ENCODE measurements around the gene COBLL1. TPM values are rescaled to one million over a fixed set of nuclear protein-coding genes. Genes with fewer than 3 reads are reported as not detected.

COBLL1 gene
- total RNA-seq, 2 donors from 2014 or later = 20.7 to 23.9 TPM

DNA sequence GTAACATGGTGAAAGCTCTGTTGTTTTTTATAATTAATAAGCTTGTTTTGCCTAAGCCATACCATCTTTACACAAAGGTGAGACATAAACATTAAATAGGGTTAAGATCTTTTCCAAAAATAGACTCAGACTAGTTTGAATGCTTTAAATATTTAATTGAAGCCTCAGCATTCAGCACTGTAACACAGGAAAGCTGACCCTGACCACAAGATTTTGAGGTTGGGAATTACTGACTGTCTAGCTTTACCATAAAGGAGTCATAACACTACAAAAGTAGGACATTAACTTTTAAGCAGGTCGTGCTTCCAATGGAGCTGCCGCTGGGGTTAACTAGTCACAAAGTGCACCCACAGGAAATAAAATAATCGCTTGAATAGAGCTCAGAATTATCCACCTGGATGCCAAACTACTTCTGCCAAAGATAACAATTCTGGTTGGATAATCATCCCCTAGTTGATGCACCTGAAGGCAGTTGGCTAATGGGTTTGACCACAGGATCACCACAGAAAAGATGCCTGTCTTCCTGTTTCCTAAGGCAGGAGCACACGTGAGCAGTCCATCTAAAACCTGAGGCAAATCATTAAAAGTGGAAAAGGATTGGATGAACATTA, 106.2 kb downstream of the COBLL1 start:
- intact Hi-C loops (cut with DNase I) = loop anchor here (5.0 kb wide), 1 partner anchor 107 kb away; the partner anchor contains the start of gene COBLL1
- Histone ChIP-seq H3K9me3 (no peaks in the 10 kb centered on the region), H3K27ac (no peak overlapping the region), H3K9ac (ENCODE audit: low read depth in 2 of 2, low read length in 2 of 2) (no peak overlapping the region), H3K4me3 (no peak overlapping the region), H3K4me1 (peaks cover 5% of the 10 kb centered on the region), H3K36me3 (no peaks in the 10 kb centered on the region), H3K27me3 (no peaks in the 10 kb centered on the region)
- TF ChIP-seq, protein P1, sequence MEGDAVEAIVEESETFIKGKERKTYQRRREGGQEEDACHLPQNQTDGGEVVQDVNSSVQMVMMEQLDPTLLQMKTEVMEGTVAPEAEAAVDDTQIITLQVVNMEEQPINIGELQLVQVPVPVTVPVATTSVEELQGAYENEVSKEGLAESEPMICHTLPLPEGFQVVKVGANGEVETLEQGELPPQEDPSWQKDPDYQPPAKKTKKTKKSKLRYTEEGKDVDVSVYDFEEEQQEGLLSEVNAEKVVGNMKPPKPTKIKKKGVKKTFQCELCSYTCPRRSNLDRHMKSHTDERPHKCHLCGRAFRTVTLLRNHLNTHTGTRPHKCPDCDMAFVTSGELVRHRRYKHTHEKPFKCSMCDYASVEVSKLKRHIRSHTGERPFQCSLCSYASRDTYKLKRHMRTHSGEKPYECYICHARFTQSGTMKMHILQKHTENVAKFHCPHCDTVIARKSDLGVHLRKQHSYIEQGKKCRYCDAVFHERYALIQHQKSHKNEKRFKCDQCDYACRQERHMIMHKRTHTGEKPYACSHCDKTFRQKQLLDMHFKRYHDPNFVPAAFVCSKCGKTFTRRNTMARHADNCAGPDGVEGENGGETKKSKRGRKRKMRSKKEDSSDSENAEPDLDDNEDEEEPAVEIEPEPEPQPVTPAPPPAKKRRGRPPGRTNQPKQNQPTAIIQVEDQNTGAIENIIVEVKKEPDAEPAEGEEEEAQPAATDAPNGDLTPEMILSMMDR (IDR thresholded peaks at IDR 0.05) = no peak
- no peak for DNase-seq

DNA sequence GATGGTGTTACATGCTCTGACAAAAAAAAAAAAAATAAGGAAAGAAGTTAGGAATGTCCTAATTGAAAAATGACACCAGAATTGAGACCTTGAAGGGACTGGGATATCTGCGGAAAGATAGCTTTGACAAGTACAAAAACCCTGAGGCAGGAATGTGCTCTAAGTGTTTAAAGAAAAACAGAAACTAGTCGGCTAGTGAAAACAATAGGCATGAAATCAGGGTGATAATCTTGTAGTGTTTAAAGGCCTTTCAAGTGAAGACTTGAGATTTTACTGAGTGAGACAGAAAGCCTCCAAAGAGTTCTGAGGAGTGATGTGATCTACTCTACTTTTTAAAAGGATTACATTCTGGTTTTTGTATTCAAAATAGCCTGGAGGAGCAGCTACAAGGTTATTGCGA, 107.4 kb downstream of the COBLL1 start:
- DNase-seq = no peak
- H3K9ac ChIP-seq (ENCODE audit: low read depth in 2 of 2, low read length in 2 of 2) = no peak overlapping the region
- no peak overlapping the region for H3K4me3 ChIP-seq
- intact Hi-C loops (cut with DNase I) = no loop called here
- H3K27ac ChIP-seq = no peak overlapping the region
- H3K27me3 ChIP-seq = no peaks in the 10 kb centered on the region
- no peaks in the 10 kb centered on the region for H3K9me3 ChIP-seq
- H3K4me1 ChIP-seq = peaks cover 5% of the 10 kb centered on the region
- no peaks in the 10 kb centered on the region for H3K36me3 ChIP-seq
- TF ChIP-seq, protein P1 (IDR thresholded peaks at IDR 0.05) = no peak

DNA sequence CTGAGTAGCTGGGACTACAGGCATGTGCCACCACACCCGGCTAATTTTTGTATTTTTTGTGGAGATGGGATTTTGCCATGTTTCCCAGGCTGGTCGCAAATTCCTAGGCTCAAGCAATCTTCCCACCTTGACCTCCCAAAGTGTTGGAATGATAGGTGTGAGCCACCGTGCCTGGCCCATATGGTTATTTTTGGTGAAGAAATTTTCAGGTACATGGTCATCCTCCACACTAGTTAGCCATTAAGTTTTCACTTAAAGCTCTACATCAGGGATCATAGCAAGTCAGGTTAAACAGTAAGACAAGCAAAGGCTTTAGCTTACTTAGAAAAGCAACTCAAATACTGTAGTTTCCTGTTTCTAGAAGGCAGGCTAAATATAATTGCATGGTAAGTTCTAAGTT, 116.1 kb downstream of the COBLL1 start:
- DNase-seq = no peak
- no peak overlapping the region for H3K4me3 ChIP-seq
- H3K4me1 ChIP-seq = no peaks in the 10 kb centered on the region
- no peak overlapping the region for H3K9ac ChIP-seq (ENCODE audit: low read depth in 2 of 2, low read length in 2 of 2)
- no peaks in the 10 kb centered on the region for H3K36me3 ChIP-seq
- no peaks in the 10 kb centered on the region for H3K9me3 ChIP-seq
- TF ChIP-seq, protein P1 (IDR thresholded peaks at IDR 0.05) = no peak
- no peaks in the 10 kb centered on the region for H3K27me3 ChIP-seq
- H3K27ac ChIP-seq = no peak overlapping the region
- intact Hi-C loops (cut with DNase I) = no loop called here

GRCh38 chr2:164722616-164723338, 118.8 kb downstream of the COBLL1 start:
- intact Hi-C loops (cut with DNase I) = no loop called here
- Histone ChIP-seq H3K9ac (ENCODE audit: low read depth in 2 of 2, low read length in 2 of 2) (no peak overlapping the region), H3K36me3 (no peaks in the 10 kb centered on the region), H3K27me3 (no peaks in the 10 kb centered on the region), H3K27ac (no peak overlapping the region), H3K4me1 (no peaks in the 10 kb centered on the region), H3K9me3 (no peaks in the 10 kb centered on the region), H3K4me3 (no peak overlapping the region)
- no peak for DNase-seq
- TF ChIP-seq, protein P1 (IDR thresholded peaks at IDR 0.05) = no peak

- no peak for DNase-seq
- Histone ChIP-seq H3K27ac (no peak overlapping the region), H3K4me1 (no peaks in the 10 kb centered on the region), H3K9me3 (no peaks in the 10 kb centered on the region), H3K27me3 (no peaks in the 10 kb centered on the region), H3K4me3 (no peak overlapping the region), H3K9ac (ENCODE audit: low read depth in 2 of 2, low read length in 2 of 2) (no peak overlapping the region), H3K36me3 (no peaks in the 10 kb centered on the region)
- intact Hi-C loops (cut with DNase I) = no loop called here
- TF ChIP-seq, protein P1 (IDR thresholded peaks at IDR 0.05) = no peak
These were observed 120.2 kb downstream of the COBLL1 start for GRCh38 chr2:164721430-164721829.

All from colonic mucosa (tissue), 4 donors.